Chondrocyte (in vitro differentiated cells): Measurements from ENCODE around the gene KYAT1. TPM values are rescaled to one million over a fixed set of nuclear protein-coding genes. Genes with fewer than 3 reads are reported as not detected.

Source experiments
- DNase-seq: peaks from one replicate; pipeline ENCODE4 v3.0.0; 2021; ENCODE audit warnings: mixed read lengths, low spot score
- H3K27ac Mint-ChIP-seq: one replicate; pipeline ENCODE4 v1.8.0; 2021; ENCODE audit warnings: mild to moderate bottlenecking, moderate library complexity, mixed read lengths; ENCODE audit not compliant: unreplicated experiment
- H3K27me3 Mint-ChIP-seq: 2 replicates; pipeline ENCODE4 v1.8.0; 2021; ENCODE audit warnings: low read depth, mixed read lengths
- H3K36me3 Mint-ChIP-seq: 2 replicates; pipeline ENCODE4 v1.8.0; 2021; ENCODE audit warnings: low read depth, mixed read lengths
- H3K4me1 Mint-ChIP-seq: 2 replicates; pipeline ENCODE4 v1.8.0; 2021; ENCODE audit warnings: low read depth, mild to moderate bottlenecking, mixed read lengths
- H3K4me3 Mint-ChIP-seq: one replicate; pipeline ENCODE4 v1.8.0; 2021; ENCODE audit warnings: mild to moderate bottlenecking, moderate library complexity, mixed read lengths; ENCODE audit not compliant: unreplicated experiment
- H3K9me3 Mint-ChIP-seq: 2 replicates; pipeline ENCODE4 v1.8.0; 2021; ENCODE audit warnings: low read depth, mixed read lengths
- total RNA-seq: library from RNA; stranded (reverse); gene quantifications from 3 replicates; pipeline ENCODE4 v1.2.1, GENCODE V29; 2021
- TF ChIP-seq, protein P1 (sequence below): fragments of 200-600 bp; sonication (generic); IDR thresholded peaks from 2 replicates; pipeline ENCODE4 v1.5.0; 2021; ENCODE audit warnings: antibody characterized with exemption, mild to moderate bottlenecking, moderate library complexity

Gene KYAT1
- total RNA-seq, 1 donor from 2014 or later: 3.6 TPM

GRCh38 chr9:128912270-128912853 lies 30.6 kb upstream of the KYAT1 start:
- no peaks in the 10 kb centered on the region for H3K27me3 Mint-ChIP-seq
- peaks cover 39% of the 10 kb centered on the region for H3K36me3 Mint-ChIP-seq
- peak overlapping the region; percentile 83 for H3K27ac Mint-ChIP-seq
- H3K9me3 Mint-ChIP-seq: no peaks in the 10 kb centered on the region
- H3K4me3 Mint-ChIP-seq: peak overlapping the region; percentile 10
- no peak for DNase-seq
- H3K4me1 Mint-ChIP-seq: peaks cover 46% of the 10 kb centered on the region
- TF ChIP-seq, protein P1, sequence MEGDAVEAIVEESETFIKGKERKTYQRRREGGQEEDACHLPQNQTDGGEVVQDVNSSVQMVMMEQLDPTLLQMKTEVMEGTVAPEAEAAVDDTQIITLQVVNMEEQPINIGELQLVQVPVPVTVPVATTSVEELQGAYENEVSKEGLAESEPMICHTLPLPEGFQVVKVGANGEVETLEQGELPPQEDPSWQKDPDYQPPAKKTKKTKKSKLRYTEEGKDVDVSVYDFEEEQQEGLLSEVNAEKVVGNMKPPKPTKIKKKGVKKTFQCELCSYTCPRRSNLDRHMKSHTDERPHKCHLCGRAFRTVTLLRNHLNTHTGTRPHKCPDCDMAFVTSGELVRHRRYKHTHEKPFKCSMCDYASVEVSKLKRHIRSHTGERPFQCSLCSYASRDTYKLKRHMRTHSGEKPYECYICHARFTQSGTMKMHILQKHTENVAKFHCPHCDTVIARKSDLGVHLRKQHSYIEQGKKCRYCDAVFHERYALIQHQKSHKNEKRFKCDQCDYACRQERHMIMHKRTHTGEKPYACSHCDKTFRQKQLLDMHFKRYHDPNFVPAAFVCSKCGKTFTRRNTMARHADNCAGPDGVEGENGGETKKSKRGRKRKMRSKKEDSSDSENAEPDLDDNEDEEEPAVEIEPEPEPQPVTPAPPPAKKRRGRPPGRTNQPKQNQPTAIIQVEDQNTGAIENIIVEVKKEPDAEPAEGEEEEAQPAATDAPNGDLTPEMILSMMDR: no peak

DNA sequence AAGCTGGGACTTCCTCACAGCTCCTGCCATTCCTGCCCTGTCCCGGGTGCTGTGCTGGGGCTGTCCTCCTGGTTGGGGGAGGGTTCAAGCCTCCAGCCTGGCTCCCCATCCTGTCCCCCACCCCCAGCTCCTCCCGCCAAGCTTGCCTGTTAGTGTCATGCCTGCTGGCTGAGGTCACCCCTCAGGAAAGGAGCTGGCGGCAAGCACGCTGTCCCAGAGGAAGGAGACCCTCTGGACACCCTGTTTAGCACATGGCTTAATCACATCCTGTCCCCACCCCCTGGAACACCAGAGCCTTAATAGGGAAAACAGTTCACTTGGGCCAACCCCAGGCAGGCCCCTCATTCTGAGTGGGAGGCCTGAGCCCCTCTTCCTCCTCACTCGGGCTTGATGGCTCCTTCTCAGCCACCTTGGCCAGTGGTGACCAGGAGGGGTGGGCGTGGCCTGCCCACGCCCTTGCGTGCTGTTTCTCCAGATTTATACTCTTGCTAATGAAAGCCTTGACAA lies 29.8 kb upstream of the KYAT1 start:
- no peak for DNase-seq
- Mint-ChIP-seq H3K27me3 (no peaks in the 10 kb centered on the region), H3K27ac (peak overlapping the region; percentile 73), H3K4me1 (peaks cover 39% of the 10 kb centered on the region), H3K4me3 (no peak overlapping the region), H3K36me3 (peaks cover 37% of the 10 kb centered on the region), H3K9me3 (no peaks in the 10 kb centered on the region)
- TF ChIP-seq, protein P1: no peak

GRCh38 chr9:128910906-128911305 lies 29.2 kb upstream of the KYAT1 start:
- TF ChIP-seq, protein P1: no peak
- DNase-seq: no peak
- Mint-ChIP-seq H3K9me3 (no peaks in the 10 kb centered on the region), H3K27me3 (no peaks in the 10 kb centered on the region), H3K4me3 (no peak overlapping the region), H3K27ac (peak overlapping the region; percentile 73), H3K4me1 (peaks cover 36% of the 10 kb centered on the region), H3K36me3 (peaks cover 37% of the 10 kb centered on the region)

DNA sequence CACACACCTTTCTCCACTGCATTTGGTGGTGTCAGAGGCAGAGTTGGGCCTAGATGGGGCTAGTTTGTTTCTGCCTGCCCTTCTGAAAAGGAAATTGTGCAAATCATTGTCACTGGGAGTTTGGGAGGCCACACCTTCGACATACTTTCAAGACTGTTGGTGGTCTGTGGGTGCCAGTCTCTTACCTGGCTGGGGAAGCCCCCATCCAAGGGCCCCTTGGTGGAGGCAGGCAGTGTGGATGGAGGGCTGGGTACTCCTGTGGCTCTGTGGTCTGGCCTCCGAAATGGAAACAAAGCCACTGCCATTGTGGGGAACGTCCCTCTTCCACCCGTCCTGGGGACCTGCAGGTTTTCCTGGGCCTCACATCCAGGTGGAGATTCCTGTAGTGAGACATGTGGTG lies 28.1 kb upstream of the KYAT1 start:
- Mint-ChIP-seq H3K9me3 (no peaks in the 10 kb centered on the region), H3K4me3 (no peak overlapping the region), H3K4me1 (peaks cover 31% of the 10 kb centered on the region), H3K27me3 (no peaks in the 10 kb centered on the region), H3K36me3 (peaks cover 37% of the 10 kb centered on the region), H3K27ac (no peak overlapping the region)
- TF ChIP-seq, protein P1: no peak
- no peak for DNase-seq

DNA sequence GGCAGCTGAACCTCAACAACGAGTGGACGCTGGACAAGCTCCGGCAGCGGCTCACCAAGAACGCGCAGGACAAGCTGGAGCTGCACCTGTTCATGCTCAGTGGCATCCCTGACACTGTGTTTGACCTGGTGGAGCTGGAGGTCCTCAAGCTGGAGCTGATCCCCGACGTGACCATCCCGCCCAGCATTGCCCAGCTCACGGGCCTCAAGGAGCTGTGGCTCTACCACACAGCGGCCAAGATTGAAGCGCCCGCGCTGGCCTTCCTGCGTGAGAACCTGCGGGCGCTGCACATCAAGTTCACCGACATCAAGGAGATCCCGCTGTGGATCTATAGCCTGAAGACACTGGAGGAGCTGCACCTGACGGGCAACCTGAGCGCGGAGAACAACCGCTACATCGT lies 26.6 kb upstream of the KYAT1 start:
- Mint-ChIP-seq H3K36me3 (peaks cover 35% of the 10 kb centered on the region), H3K9me3 (no peaks in the 10 kb centered on the region), H3K27ac (no peak overlapping the region), H3K4me1 (peaks cover 37% of the 10 kb centered on the region), H3K27me3 (no peaks in the 10 kb centered on the region), H3K4me3 (no peak overlapping the region)
- DNase-seq: no peak
- TF ChIP-seq, protein P1: no peak
